IPS-18c (cell line): ENCODE results near the gene FBXO15.

ENCODE experiments used
- H3K4me3 ChIP-seq: 2 replicates; pipeline ENCODE4 v1.7.0; 2013; ENCODE audit warnings: low read depth, mild to moderate bottlenecking, low read length, moderate library complexity; ENCODE audit not compliant: insufficient read depth
- H3K9me3 ChIP-seq: one replicate; pipeline ENCODE4 v1.6.1; 2013; ENCODE audit warnings: mild to moderate bottlenecking, low read length, moderate library complexity; ENCODE audit not compliant: control insufficient read depth, insufficient read depth

FBXO15 gene

DNA sequence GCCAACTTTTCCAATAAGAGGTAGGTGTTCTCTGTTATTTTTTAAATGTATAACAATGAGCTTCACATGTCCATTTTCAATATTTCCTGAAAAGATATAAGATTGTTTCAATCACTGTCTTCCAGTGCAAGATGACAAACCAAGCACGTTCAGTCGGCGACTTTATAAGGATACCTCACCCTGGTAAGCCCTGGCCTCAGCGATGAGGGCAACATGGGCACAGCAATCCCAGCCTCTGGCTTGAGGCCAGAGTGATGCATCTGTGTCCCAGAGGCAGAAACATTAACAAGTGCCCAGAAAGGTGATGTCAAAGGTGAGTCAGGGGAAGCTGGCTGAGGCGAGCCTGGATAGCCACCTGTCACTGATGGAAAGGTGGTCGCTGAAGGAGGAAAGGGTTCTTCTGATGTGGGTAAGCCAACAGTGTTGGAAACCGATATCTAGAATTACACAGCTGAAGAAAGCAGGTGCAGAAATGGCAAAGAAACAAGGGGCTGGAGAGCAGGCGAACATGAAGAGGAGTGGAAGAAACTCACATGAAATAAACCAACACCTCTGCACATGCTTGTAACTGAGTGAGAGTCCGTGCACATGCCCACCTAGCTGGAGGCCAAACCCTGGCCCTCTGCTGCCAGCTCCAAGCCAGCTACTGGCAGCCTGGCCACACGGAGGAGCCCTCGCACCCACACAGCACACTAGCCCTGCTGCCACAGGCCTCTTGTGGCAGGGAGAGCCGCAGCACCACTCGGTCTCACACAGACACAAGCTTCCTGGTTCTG, 65.5 kb downstream of the FBXO15 start:
- H3K4me3 ChIP-seq: no peak overlapping the region

GRCh38 chr18:74078257-74078656, 69.4 kb downstream of the FBXO15 start:
- Histone ChIP-seq H3K9me3 (no peaks in the 10 kb centered on the region), H3K4me3 (no peak overlapping the region)

More for the DNA sequence above, 65.5 kb downstream of the FBXO15 start:
- no peaks in the 10 kb centered on the region for H3K9me3 ChIP-seq

DNA sequence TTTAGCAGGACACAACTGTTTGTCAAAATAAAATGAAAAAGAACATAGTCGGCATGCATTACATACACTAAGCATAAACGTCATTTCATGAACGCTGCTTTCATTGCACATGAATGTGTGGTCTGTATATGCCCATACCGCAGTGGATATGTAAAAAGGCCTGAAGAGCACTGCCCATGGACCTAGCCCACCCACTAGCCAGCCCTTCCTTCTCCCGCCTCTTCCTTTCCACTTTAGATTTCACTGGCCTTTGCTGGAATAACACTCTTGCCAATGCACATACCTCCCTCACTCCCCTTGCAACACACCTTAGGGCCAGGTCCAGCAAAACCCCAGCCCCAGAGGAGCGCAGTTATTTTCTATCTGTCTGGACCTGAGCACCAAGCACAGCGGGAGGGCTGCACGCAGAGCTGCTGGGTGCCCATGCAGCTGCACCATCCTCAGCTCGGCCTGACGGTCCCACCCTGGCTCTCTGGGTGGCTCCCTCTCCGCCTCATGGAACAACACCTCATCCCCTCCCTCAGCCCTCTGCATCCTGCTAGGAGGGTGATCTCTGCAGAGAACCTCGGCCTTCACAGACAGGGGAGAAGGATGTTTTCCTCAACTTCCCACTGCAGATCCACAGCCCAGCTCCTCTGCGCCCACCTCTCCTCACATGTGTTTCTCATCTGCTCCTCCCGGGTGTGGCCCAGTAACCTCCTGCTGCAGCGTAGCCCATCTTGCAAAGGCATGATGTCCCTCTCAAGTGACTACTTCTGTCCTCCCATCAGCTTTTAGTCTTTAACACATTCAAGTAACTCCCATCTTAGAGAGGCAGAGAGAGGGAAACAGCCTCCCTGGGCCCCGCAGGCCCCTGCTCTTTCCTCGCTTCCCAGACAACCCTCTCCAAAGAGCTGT, 72.7 kb downstream of the FBXO15 start:
- no peaks in the 10 kb centered on the region for H3K9me3 ChIP-seq

GRCh38 chr18:74073957-74074667, 73.5 kb downstream of the FBXO15 start:
- Histone ChIP-seq H3K9me3 (no peaks in the 10 kb centered on the region), H3K4me3 (no peak overlapping the region)

More for the DNA sequence above, 72.7 kb downstream of the FBXO15 start:
- H3K4me3 ChIP-seq: no peak overlapping the region

- Histone ChIP-seq H3K9me3 (no peaks in the 10 kb centered on the region), H3K4me3 (no peak overlapping the region)
Measured at GRCh38 chr18:74069178-74070050, 78.2 kb downstream of the FBXO15 start.

DNA sequence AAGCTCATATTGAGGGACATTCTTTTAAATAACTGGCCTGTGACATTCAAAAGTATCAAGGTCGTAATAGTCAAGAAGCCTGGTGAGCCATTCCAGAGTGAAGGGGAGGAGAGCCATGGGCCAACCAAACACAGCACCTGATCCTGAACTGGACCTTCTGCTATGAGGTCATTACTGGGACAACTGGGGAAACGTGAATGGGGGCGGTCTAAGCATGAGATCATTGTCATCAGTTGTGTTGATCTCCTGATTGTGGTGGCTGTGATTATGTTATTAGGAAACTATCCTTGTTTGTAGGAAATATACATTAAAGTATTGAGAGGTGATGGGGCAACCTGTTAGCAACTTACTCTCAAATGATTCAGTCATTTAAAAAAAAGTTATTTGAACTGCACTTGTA, 79.3 kb downstream of the FBXO15 start:
- Histone ChIP-seq H3K4me3 (no peak overlapping the region), H3K9me3 (no peaks in the 10 kb centered on the region)

- Histone ChIP-seq H3K9me3 (no peaks in the 10 kb centered on the region), H3K4me3 (no peak overlapping the region)
Measured at GRCh38 chr18:74066018-74066417, 81.6 kb downstream of the FBXO15 start.

- H3K9me3 ChIP-seq: no peaks in the 10 kb centered on the region
Measured at GRCh38 chr18:74065366-74065765, 82.3 kb downstream of the FBXO15 start.

DNA sequence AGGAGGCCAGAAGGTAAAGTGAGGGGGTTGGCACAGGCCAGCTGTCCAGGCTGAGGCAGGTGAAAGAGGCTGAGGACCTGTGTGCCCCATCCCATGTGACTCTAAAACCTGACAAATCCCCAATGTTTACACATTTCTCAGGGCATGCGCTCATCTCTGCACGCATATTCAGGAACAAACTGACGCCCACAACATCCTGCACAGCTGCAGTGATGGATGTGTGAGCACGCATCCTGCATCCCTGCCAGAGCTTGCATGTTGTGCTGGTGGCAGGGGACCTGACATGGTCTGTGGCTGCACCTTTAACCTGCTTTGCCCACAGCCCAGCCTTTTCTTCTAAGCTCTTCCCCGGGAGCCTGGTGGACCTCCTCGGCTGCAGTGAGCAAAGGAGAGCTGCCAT, 83.1 kb downstream of the FBXO15 start:
- no peaks in the 10 kb centered on the region for H3K9me3 ChIP-seq
- H3K4me3 ChIP-seq: no peak overlapping the region

More at GRCh38 chr18:74065366-74065765, 82.3 kb downstream of the FBXO15 start:
- no peak overlapping the region for H3K4me3 ChIP-seq

- Histone ChIP-seq H3K4me3 (no peak overlapping the region), H3K9me3 (no peaks in the 10 kb centered on the region)
Measured at GRCh38 chr18:74063557-74063956, 84.1 kb downstream of the FBXO15 start.

GRCh38 chr18:74063023-74063422, 84.6 kb downstream of the FBXO15 start:
- Histone ChIP-seq H3K9me3 (no peaks in the 10 kb centered on the region), H3K4me3 (no peak overlapping the region)

GRCh38 chr18:74062037-74062436, 85.6 kb downstream of the FBXO15 start:
- Histone ChIP-seq H3K9me3 (no peaks in the 10 kb centered on the region), H3K4me3 (no peak overlapping the region)

DNA sequence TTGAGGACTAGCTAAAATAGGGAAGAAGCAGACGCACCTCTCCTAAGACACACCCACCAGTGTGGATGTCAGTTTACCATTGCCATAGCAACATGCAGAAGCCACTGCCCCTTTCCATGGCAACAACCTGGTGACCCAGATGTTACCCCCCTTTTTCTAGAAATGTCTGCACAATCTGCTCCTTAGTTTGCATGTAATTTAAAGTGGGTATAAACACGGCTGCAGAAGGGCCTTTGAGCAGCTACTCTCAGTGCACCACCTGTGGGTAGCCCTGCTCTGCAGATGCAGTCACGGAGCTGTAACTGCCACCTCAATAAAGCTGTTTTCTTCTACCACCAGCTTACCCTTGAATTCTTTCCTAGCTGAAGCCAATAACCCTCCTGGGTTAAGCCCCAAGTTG, 87.1 kb downstream of the FBXO15 start:
- H3K9me3 ChIP-seq: no peaks in the 10 kb centered on the region
- H3K4me3 ChIP-seq: no peak overlapping the region

- Histone ChIP-seq H3K9me3 (peaks cover 2% of the 10 kb centered on the region), H3K4me3 (no peak overlapping the region)
Measured at GRCh38 chr18:74050807-74051206, 96.8 kb downstream of the FBXO15 start.

DNA sequence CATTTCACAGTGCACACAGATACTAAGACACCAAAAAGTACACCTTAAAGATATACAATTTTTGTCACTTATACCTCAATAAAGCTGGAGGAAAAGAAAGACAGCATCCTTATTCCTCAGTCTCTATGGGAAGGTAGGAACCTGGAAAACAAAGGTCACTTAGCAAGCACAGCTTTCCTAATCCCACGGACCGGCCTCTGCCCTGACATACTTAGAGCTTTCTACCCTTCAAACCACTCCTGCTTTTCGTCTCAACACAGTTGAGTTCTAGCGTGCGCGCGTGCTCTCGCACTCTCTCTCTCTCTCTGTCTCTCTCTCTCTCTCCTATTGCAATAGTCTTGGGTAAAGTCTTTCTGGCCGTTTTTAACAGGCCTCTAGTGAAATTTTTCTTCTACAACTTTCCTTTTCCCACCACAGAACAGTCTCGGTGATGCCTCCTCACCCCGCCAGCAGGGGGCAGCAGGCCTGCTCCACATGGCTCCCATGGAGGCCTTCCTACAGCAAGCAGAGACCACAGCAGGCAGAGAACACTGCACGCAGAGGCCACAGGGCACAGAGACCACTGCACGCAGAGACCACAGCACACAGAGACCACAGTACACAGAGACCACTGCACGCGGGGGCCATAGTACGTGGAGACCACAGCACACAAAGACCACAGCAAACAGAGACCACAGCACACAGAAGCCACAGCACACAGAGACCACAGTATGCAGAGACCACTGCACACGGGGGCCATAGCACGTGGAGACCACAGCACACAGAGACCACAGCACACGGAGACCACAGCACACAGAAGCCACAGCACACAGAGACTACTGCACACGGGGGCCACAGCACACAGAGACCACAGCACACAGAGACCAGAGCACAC, 106.9 kb downstream of the FBXO15 start:
- H3K4me3 ChIP-seq: no peak overlapping the region

GRCh38 chr18:74040008-74040407, 107.6 kb downstream of the FBXO15 start:
- Histone ChIP-seq H3K4me3 (no peak overlapping the region), H3K9me3 (no peaks in the 10 kb centered on the region)

More for the DNA sequence above, 106.9 kb downstream of the FBXO15 start:
- no peaks in the 10 kb centered on the region for H3K9me3 ChIP-seq
